Neural progenitor cell (in vitro differentiated cells): ENCODE results near the gene MYO1E. TPM values are rescaled to one million over a fixed set of nuclear protein-coding genes. Genes with fewer than 3 reads are reported as not detected.

Experiments
- DNase-seq: peaks from one replicate; pipeline ENCODE4 v3.0.0-alpha.2; 2016; ENCODE audit warnings: low spot score
- H2AFZ ChIP-seq: fragments of 200-600 bp; sonication (generic); replicated peaks from 2 replicates; pipeline ENCODE4 v1.6.1; 2016; ENCODE audit warnings: antibody characterized with exemption
- H3F3A ChIP-seq: fragments of 200-600 bp; sonication (generic); 2 replicates; pipeline ENCODE4 v1.6.1; 2016; ENCODE audit warnings: antibody characterized with exemption, low read depth
- H3K27ac ChIP-seq: fragments of 200-600 bp; sonication (generic); 2 replicates; pipeline ENCODE4 v1.5.1; 2016; ENCODE audit warnings: mild to moderate bottlenecking
- H3K27me3 ChIP-seq: fragments of 200-600 bp; sonication (generic); 2 replicates; pipeline ENCODE4 v1.6.1; 2016; ENCODE audit warnings: mild to moderate bottlenecking, moderate library complexity
- H3K36me3 ChIP-seq: fragments of 200-600 bp; sonication (generic); 2 replicates; pipeline ENCODE4 v1.5.1; 2016
- H3K4me1 ChIP-seq: fragments of 200-600 bp; sonication (generic); 2 replicates; pipeline ENCODE4 v1.6.1; 2016; ENCODE audit warnings: mixed run types
- H3K4me2 ChIP-seq: fragments of 200-600 bp; sonication (generic); 2 replicates; pipeline ENCODE4 v1.6.1; 2016
- H3K4me3 ChIP-seq: fragments of 200-600 bp; sonication (generic); 2 replicates; pipeline ENCODE4 v1.5.1; 2016
- H3K79me2 ChIP-seq: fragments of 200-600 bp; sonication (generic); 2 replicates; pipeline ENCODE4 v1.6.1; 2016; ENCODE audit warnings: low read depth
- H3K9ac ChIP-seq: fragments of 200-600 bp; sonication (generic); 2 replicates; pipeline ENCODE4 v1.6.1; 2016
- H3K9me3 ChIP-seq: fragments of 200-600 bp; sonication (generic); 2 replicates; pipeline ENCODE4 v1.5.1; 2016; ENCODE audit warnings: low read depth
- H4K20me1 ChIP-seq: fragments of 200-600 bp; sonication (generic); 2 replicates; pipeline ENCODE4 v1.6.1; 2016; ENCODE audit warnings: low read depth
- H3K27ac Mint-ChIP-seq: 3 replicates; pipeline ENCODE4 v1.8.0; 2021; ENCODE audit warnings: mixed read lengths
- H3K27me3 Mint-ChIP-seq: 2 replicates; pipeline ENCODE4 v1.8.0; 2022; ENCODE audit warnings: low read depth, mild to moderate bottlenecking, inconsistent platforms, moderate library complexity, mixed read lengths; ENCODE audit not compliant: insufficient read depth
- H3K36me3 Mint-ChIP-seq: 3 replicates; pipeline ENCODE4 v1.8.0; 2021; ENCODE audit warnings: mixed read lengths
- H3K4me1 Mint-ChIP-seq: 3 replicates; pipeline ENCODE4 v1.8.0; 2021; ENCODE audit warnings: mixed read lengths
- H3K4me3 Mint-ChIP-seq: 3 replicates; pipeline ENCODE4 v1.8.0; 2021; ENCODE audit warnings: mild to moderate bottlenecking, moderate library complexity, mixed read lengths
- H3K9me3 Mint-ChIP-seq: 3 replicates; pipeline ENCODE4 v1.8.0; 2020; ENCODE audit warnings: mixed read lengths
- EZH2 ChIP-seq: fragments of 200-600 bp; sonication (generic); IDR thresholded peaks from 2 replicates; pipeline ENCODE4 v1.6.1; 2017; ENCODE audit warnings: antibody characterized with exemption, mild to moderate bottlenecking, moderate library complexity
- EZH2phosphoT487 ChIP-seq: fragments of 200-600 bp; sonication (generic); IDR thresholded peaks from 2 replicates; pipeline ENCODE4 v1.6.1; 2017; ENCODE audit warnings: antibody characterized with exemption
- total RNA-seq: library from RNA; depleted of rRNA; stranded (reverse); fragments of >200 nt; gene quantifications from 2 replicates; pipeline ENCODE4 v1.2.3, GENCODE V29; 2015; ENCODE audit warnings: low replicate concordance
- TF ChIP-seq, protein P1 (sequence below): fragments of 200-600 bp; sonication (generic); IDR thresholded peaks from 2 replicates; pipeline ENCODE4 v1.5.1; 2017; ENCODE audit warnings: antibody characterized with exemption, mild to moderate bottlenecking

MYO1E gene
- total RNA-seq, 1 donor from 2014 or later, result 49.7 TPM

DNA sequence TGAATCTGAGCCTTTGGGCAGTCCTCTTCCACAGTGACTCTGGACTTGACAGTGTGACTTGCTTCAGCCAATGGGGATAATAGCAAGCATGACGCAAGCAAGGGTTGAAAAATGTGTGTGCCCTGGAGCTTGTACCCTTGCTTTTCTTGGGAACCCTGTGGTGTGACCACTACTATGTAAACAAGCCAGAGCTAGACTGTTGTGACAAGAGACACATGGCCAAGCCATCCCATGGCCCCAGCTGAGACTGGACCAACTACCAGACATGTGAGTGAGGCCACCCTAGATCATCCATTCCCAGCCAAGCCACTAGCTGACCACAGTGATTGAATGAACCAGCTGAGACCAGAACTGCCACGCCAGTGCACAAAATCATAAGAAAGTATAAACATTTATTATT is 11.8 kb downstream of the MYO1E start:
- Histone ChIP-seq H3K9me3 (no peaks in the 10 kb centered on the region), H3K4me1 (peaks cover 3% of the 10 kb centered on the region), H3K4me3 (no peak overlapping the region), H3K4me2 (no peak overlapping the region), H3K27me3 (no peaks in the 10 kb centered on the region), H3K9ac (no peak overlapping the region), H3K27ac (no peak overlapping the region), H3K79me2 (no peaks in the 10 kb centered on the region), H2AFZ (no peak overlapping the region), H4K20me1 (no peaks in the 10 kb centered on the region), H3K36me3 (no peaks in the 10 kb centered on the region), H3F3A (no peaks in the 10 kb centered on the region)
- H3K27me3 Mint-ChIP-seq, result peaks cover 6% of the 10 kb centered on the region
- H3K36me3 Mint-ChIP-seq, result no peaks in the 10 kb centered on the region
- H3K4me3 Mint-ChIP-seq, result no peak overlapping the region
- TF ChIP-seq EZH2, result no peak
- no peak for TF ChIP-seq EZH2phosphoT487
- TF ChIP-seq, protein P1, sequence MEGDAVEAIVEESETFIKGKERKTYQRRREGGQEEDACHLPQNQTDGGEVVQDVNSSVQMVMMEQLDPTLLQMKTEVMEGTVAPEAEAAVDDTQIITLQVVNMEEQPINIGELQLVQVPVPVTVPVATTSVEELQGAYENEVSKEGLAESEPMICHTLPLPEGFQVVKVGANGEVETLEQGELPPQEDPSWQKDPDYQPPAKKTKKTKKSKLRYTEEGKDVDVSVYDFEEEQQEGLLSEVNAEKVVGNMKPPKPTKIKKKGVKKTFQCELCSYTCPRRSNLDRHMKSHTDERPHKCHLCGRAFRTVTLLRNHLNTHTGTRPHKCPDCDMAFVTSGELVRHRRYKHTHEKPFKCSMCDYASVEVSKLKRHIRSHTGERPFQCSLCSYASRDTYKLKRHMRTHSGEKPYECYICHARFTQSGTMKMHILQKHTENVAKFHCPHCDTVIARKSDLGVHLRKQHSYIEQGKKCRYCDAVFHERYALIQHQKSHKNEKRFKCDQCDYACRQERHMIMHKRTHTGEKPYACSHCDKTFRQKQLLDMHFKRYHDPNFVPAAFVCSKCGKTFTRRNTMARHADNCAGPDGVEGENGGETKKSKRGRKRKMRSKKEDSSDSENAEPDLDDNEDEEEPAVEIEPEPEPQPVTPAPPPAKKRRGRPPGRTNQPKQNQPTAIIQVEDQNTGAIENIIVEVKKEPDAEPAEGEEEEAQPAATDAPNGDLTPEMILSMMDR, result no peak
- no peak for DNase-seq
- no peaks in the 10 kb centered on the region for H3K9me3 Mint-ChIP-seq
- no peak overlapping the region for H3K27ac Mint-ChIP-seq
- no peaks in the 10 kb centered on the region for H3K4me1 Mint-ChIP-seq

- no peak overlapping the region for H3K9ac ChIP-seq
- no peaks in the 10 kb centered on the region for H3K9me3 Mint-ChIP-seq
- H3K4me2 ChIP-seq, result no peak overlapping the region
- H4K20me1 ChIP-seq, result no peaks in the 10 kb centered on the region
- peaks cover 3% of the 10 kb centered on the region for H3K4me1 ChIP-seq
- TF ChIP-seq, protein P1, result peak; percentile 47
- TF ChIP-seq EZH2, result no peak
- H3K36me3 ChIP-seq, result no peaks in the 10 kb centered on the region
- no peak overlapping the region for H3K4me3 ChIP-seq
- H2AFZ ChIP-seq, result no peak overlapping the region
- no peaks in the 10 kb centered on the region for H3K36me3 Mint-ChIP-seq
- peaks cover 6% of the 10 kb centered on the region for H3K27me3 Mint-ChIP-seq
- no peak overlapping the region for H3K27ac ChIP-seq
- H3K4me1 Mint-ChIP-seq, result no peaks in the 10 kb centered on the region
- H3K27ac Mint-ChIP-seq, result no peak overlapping the region
- no peaks in the 10 kb centered on the region for H3F3A ChIP-seq
- no peak overlapping the region for H3K4me3 Mint-ChIP-seq
- H3K27me3 ChIP-seq, result no peaks in the 10 kb centered on the region
- no peaks in the 10 kb centered on the region for H3K79me2 ChIP-seq
- DNase-seq, result no peak
- H3K9me3 ChIP-seq, result no peaks in the 10 kb centered on the region
Observed at GRCh38 chr15:59360305-59360704, 12.4 kb downstream of the MYO1E start.

GRCh38 chr15:59355730-59356129 is 16.9 kb downstream of the MYO1E start:
- Histone ChIP-seq H3K9ac (no peak overlapping the region), H3K4me2 (no peak overlapping the region), H2AFZ (no peak overlapping the region), H3K9me3 (no peaks in the 10 kb centered on the region), H3F3A (peaks cover 9% of the 10 kb centered on the region), H3K27ac (no peak overlapping the region), H3K36me3 (no peaks in the 10 kb centered on the region), H4K20me1 (no peaks in the 10 kb centered on the region), H3K4me3 (no peak overlapping the region), H3K79me2 (peaks cover 14% of the 10 kb centered on the region), H3K27me3 (no peaks in the 10 kb centered on the region), H3K4me1 (peaks cover 26% of the 10 kb centered on the region)
- DNase-seq, result no peak
- H3K36me3 Mint-ChIP-seq, result no peaks in the 10 kb centered on the region
- peaks cover 3% of the 10 kb centered on the region for H3K27me3 Mint-ChIP-seq
- no peak overlapping the region for H3K4me3 Mint-ChIP-seq
- H3K9me3 Mint-ChIP-seq, result no peaks in the 10 kb centered on the region
- no peak overlapping the region for H3K27ac Mint-ChIP-seq
- H3K4me1 Mint-ChIP-seq, result no peaks in the 10 kb centered on the region
- TF ChIP-seq EZH2phosphoT487 (no peak), EZH2 (no peak)
- TF ChIP-seq, protein P1, result no peak
